Fibroblast of lung (primary cell): ENCODE measurements around the gene PTDSS2. TPM values are rescaled to one million over a fixed set of nuclear protein-coding genes. Genes with fewer than 3 reads are reported as not detected.

Experiments
- DNase-seq, 2 donors: peaks; one replicate each; pipeline versions ENCODE4 v3.0.0 to v3.0.0-alpha.2; 2010; ENCODE audit warnings: low read depth in 2 of 2
- H2AFZ ChIP-seq: 2 replicates; pipeline ENCODE4 v1.5.1; 2012; ENCODE audit warnings: low read length, control low read depth, inconsistent platforms
- H3K27ac ChIP-seq: 2 replicates; pipeline ENCODE4 v1.5.1; 2011; ENCODE audit warnings: low read length, control low read depth; ENCODE audit not compliant: insufficient read depth
- H3K27me3 ChIP-seq: 2 replicates; pipeline ENCODE4 v1.5.1; 2011; ENCODE audit warnings: mild to moderate bottlenecking, low read length; ENCODE audit not compliant: control insufficient read depth, insufficient read depth
- H3K36me3 ChIP-seq: 2 replicates; pipeline ENCODE4 v1.5.1; 2011; ENCODE audit warnings: low read length; ENCODE audit not compliant: control insufficient read depth, insufficient read depth
- H3K4me1 ChIP-seq: 2 replicates; pipeline ENCODE4 v1.5.1; 2011; ENCODE audit warnings: low read length; ENCODE audit not compliant: control insufficient read depth, insufficient read depth; ENCODE audit errors: extremely low read depth
- H3K4me2 ChIP-seq: 2 replicates; pipeline ENCODE4 v1.5.1; 2011; ENCODE audit warnings: low read length, control low read depth; ENCODE audit not compliant: insufficient read depth; ENCODE audit errors: extremely low read depth
- H3K4me3 ChIP-seq, 4 experiments: fragments of 200-600 bp in 1 of 4; sonication (generic) in 1 of 4; replicated peaks in 1 of 4; 2 replicates each; pipeline ENCODE4 v1.5.1; 2011 to 2016; ENCODE audit warnings: low read length in 4 of 4, low read depth in 3 of 4, mild to moderate bottlenecking in 3 of 4, control low read depth in 2 of 4, inconsistent platforms in 1 of 4, mixed read lengths in 1 of 4; ENCODE audit not compliant: insufficient read depth in 1 of 4; ENCODE audit errors: control extremely low read depth in 1 of 4
- H3K79me2 ChIP-seq: 2 replicates; pipeline ENCODE4 v1.5.1; 2012; ENCODE audit warnings: mild to moderate bottlenecking, low read length, inconsistent platforms; ENCODE audit not compliant: control insufficient read depth, insufficient read depth
- H3K9ac ChIP-seq: 2 replicates; pipeline ENCODE4 v1.5.1; 2011; ENCODE audit warnings: mild to moderate bottlenecking, low read length, control low read depth; ENCODE audit not compliant: insufficient read depth
- H3K9me3 ChIP-seq: 2 replicates; pipeline ENCODE4 v1.5.1; 2012; ENCODE audit warnings: low read depth, low read length; ENCODE audit not compliant: control insufficient read depth, insufficient read depth
- H4K20me1 ChIP-seq: 2 replicates; pipeline ENCODE4 v1.5.1; 2011; ENCODE audit warnings: low read length; ENCODE audit not compliant: control insufficient read depth, insufficient read depth; ENCODE audit errors: extremely low read depth
- EZH2 ChIP-seq: IDR thresholded peaks from 2 replicates; pipeline ENCODE4 v1.5.1; 2012; ENCODE audit warnings: low read length, control low read depth, mild to moderate bottlenecking; ENCODE audit errors: missing control alignments
- polyA plus RNA-seq, 2 donors: library from polyadenylated mRNA; depleted of rRNA in 1 of 2; stranded (reverse) in 1 of 2; unstranded in 1 of 2; fragments of >200 nt; gene quantifications; 2 replicates each; pipeline ENCODE4 v1.2.1, GENCODE V29; 2011 to 2012; ENCODE audit warnings: missing spikeins in 1 of 2
- total RNA-seq: library from RNA; depleted of rRNA; stranded (reverse); fragments of >200 nt; gene quantifications from 2 replicates; pipeline ENCODE4 v1.2.1, GENCODE V29; 2014
- TF ChIP-seq, protein P1 (sequence below), 2 donors: IDR thresholded peaks in 1 of 2; conservative IDR thresholded peaks in 1 of 2; 1 replicate in 1 of 2; 2 replicates in 1 of 2; pipeline ENCODE4 v1.5.1; 2011 to 2012; ENCODE audit warnings: low read length in 2 of 2, control low read depth in 1 of 2, inconsistent platforms in 1 of 2, low read depth in 1 of 2, mild to moderate bottlenecking in 1 of 2

The PTDSS2 gene
- total and polyA plus RNA-seq, 2 donors (not counting 1 experiment from before 2014, with no cell fraction given): 17.4 to 36.7 TPM

DNA sequence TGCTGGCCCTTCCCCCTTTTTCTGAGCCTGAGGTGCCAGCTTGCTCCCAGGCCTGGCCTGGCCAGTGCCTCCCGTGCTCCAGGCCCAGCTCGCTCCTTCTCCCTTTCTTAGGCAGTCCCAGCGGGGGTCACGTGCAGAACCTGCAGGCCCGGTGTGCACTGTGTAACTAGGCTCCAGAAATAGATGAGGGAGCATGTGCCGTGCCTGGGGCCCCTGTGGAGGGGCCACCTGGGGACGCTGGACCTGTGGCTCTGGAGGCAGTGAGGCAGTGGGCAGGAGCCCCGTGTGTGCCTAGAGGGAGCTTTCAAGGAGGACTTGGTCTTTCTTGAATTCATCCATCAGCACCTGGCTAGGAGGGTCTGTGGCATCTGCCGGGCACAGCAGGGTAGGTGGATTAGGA is 11.5 kb downstream of the PTDSS2 start:
- no peaks in the 10 kb centered on the region for H4K20me1 ChIP-seq
- no peak for DNase-seq
- H3K27me3 ChIP-seq: no peaks in the 10 kb centered on the region
- no peak overlapping the region for H2AFZ ChIP-seq
- TF ChIP-seq EZH2: no peak
- TF ChIP-seq, protein P1, sequence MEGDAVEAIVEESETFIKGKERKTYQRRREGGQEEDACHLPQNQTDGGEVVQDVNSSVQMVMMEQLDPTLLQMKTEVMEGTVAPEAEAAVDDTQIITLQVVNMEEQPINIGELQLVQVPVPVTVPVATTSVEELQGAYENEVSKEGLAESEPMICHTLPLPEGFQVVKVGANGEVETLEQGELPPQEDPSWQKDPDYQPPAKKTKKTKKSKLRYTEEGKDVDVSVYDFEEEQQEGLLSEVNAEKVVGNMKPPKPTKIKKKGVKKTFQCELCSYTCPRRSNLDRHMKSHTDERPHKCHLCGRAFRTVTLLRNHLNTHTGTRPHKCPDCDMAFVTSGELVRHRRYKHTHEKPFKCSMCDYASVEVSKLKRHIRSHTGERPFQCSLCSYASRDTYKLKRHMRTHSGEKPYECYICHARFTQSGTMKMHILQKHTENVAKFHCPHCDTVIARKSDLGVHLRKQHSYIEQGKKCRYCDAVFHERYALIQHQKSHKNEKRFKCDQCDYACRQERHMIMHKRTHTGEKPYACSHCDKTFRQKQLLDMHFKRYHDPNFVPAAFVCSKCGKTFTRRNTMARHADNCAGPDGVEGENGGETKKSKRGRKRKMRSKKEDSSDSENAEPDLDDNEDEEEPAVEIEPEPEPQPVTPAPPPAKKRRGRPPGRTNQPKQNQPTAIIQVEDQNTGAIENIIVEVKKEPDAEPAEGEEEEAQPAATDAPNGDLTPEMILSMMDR (conservative IDR thresholded peaks at IDR 0.05 in 1 of 2, IDR thresholded peaks at IDR 0.05 in 1 of 2; ENCODE audit: low read depth in 1 of 2, low read length in 2 of 2): no peak
- H3K4me1 ChIP-seq: no peaks in the 10 kb centered on the region
- no peak overlapping the region for H3K9ac ChIP-seq
- peaks cover 15% of the 10 kb centered on the region for H3K36me3 ChIP-seq
- H3K27ac ChIP-seq: no peak overlapping the region
- H3K9me3 ChIP-seq: no peaks in the 10 kb centered on the region
- H3K4me3 ChIP-seq: no peak overlapping the region
- peaks cover 6% of the 10 kb centered on the region for H3K79me2 ChIP-seq
- no peak overlapping the region for H3K4me2 ChIP-seq

DNA sequence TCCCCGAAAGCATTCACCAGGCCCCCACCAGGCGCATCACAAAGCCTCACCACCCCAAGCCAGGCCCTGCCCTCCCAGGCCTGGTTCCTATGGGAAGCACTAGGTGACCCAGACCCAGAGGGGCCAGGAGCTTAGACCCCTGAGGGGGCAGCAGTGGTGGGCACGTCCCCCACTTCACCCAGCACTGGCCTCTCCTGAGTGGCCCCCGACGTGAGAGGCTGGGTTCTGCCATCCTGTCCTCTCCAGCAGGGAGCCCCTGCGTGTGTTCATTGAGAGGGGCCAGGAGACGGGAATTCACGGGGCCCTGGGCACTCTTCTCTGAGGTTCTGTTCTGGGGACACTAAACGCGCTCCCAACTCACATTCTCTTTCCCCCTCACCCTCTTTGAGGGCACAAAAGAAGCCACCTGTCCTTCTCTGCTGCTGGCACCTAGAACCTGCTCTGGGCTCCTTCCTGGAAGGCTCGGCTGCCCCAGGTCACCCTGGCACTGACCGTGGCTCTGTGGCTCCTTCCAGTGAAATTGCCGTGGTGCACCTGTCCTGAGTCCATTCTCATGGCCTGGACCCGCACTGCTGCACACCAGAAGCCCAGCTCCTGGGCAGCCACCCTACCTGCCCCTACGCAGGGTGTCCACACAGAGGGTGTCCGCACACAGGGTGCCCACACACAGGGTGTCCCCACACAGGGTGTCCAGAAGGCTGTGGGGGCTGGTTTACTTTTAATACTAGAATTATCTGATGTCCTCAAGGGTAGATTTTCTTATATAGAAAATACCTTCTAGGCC is 12.2 kb downstream of the PTDSS2 start:
- Histone ChIP-seq H3K4me2 (no peak overlapping the region), H3K36me3 (peaks cover 11% of the 10 kb centered on the region), H4K20me1 (no peaks in the 10 kb centered on the region), H2AFZ (no peak overlapping the region), H3K27ac (no peak overlapping the region), H3K4me3 (no peak overlapping the region), H3K79me2 (peaks cover 6% of the 10 kb centered on the region), H3K9ac (no peak overlapping the region), H3K9me3 (no peaks in the 10 kb centered on the region), H3K4me1 (no peaks in the 10 kb centered on the region), H3K27me3 (no peaks in the 10 kb centered on the region)
- TF ChIP-seq EZH2: no peak
- TF ChIP-seq, protein P1 (conservative IDR thresholded peaks at IDR 0.05 in 1 of 2, IDR thresholded peaks at IDR 0.05 in 1 of 2; ENCODE audit: low read depth in 1 of 2, low read length in 2 of 2): no peak
- no peak for DNase-seq

DNA sequence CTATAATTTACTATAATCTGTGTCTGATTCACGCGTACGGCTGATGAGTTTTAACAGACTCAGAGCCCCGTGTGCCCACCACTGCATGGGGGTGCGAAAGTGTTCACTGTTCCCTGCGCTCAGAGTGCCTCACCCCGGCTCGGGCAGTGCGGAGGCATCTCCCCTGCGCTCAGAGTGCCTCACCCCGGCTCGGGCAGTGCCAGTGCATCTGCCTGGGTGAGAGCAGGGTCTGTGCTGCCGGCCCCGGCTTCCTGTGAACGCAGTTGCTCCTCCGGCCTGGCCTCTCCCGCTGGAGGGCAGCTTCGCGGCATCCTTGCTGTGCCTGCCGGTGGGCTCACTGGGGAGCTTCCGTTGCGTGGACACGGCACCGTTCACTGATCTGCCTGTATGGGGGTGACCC is 14.2 kb downstream of the PTDSS2 start:
- H3K4me1 ChIP-seq: peaks cover 2% of the 10 kb centered on the region
- H3K9ac ChIP-seq: no peak overlapping the region
- no peaks in the 10 kb centered on the region for H3K27me3 ChIP-seq
- peaks cover 11% of the 10 kb centered on the region for H3K36me3 ChIP-seq
- no peak overlapping the region for H2AFZ ChIP-seq
- H3K9me3 ChIP-seq: no peaks in the 10 kb centered on the region
- no peak overlapping the region for H3K4me2 ChIP-seq
- DNase-seq: no peak
- no peaks in the 10 kb centered on the region for H4K20me1 ChIP-seq
- H3K79me2 ChIP-seq: no peaks in the 10 kb centered on the region
- no peak overlapping the region for H3K27ac ChIP-seq
- TF ChIP-seq, protein P1 (conservative IDR thresholded peaks at IDR 0.05 in 1 of 2, IDR thresholded peaks at IDR 0.05 in 1 of 2; ENCODE audit: low read depth in 1 of 2, low read length in 2 of 2): no peak
- TF ChIP-seq EZH2: no peak
- no peak overlapping the region for H3K4me3 ChIP-seq
